Stomach smooth muscle (tissue), 2 donors: ENCODE data around the gene PROZ.
"Not testable (repeated sequence)": the region's sequence is repeated elsewhere in the genome, so short reads cannot be mapped to it uniquely, and the experiment has no call there.

Experiments used
- H3K27ac ChIP-seq: one replicate; pipeline ENCODE4 v1.7.0; 2013; ENCODE audit warnings: mild to moderate bottlenecking, low read length, inconsistent platforms
- H3K27me3 ChIP-seq, 2 donors: one replicate each; pipeline ENCODE4 v1.7.0; 2013; ENCODE audit warnings: low read length in 2 of 2; ENCODE audit not compliant: insufficient read depth in 2 of 2, control insufficient read depth in 1 of 2
- H3K36me3 ChIP-seq, 2 donors: one replicate each; pipeline ENCODE4 v1.7.0; 2013; ENCODE audit warnings: low read length in 2 of 2; ENCODE audit not compliant: control insufficient read depth in 2 of 2, insufficient read depth in 2 of 2
- H3K4me1 ChIP-seq: one replicate; pipeline ENCODE4 v1.7.0; 2013; ENCODE audit warnings: low read length; ENCODE audit not compliant: control insufficient read depth, insufficient read depth
- H3K4me3 ChIP-seq, 2 donors: one replicate each; pipeline ENCODE4 v1.7.0; 2013; ENCODE audit warnings: low read length in 2 of 2
- H3K9ac ChIP-seq, 2 donors: one replicate each; pipeline ENCODE4 v1.7.0; 2013; ENCODE audit warnings: low read length in 2 of 2, mild to moderate bottlenecking in 1 of 2
- H3K9me3 ChIP-seq, 2 donors: one replicate each; pipeline ENCODE4 v1.7.0; 2013; ENCODE audit warnings: low read length in 2 of 2; ENCODE audit not compliant: control insufficient read depth in 2 of 2
- donor health status: healthy.
- donor health status: Pancreatic carcinoma.

The PROZ gene, protein sequence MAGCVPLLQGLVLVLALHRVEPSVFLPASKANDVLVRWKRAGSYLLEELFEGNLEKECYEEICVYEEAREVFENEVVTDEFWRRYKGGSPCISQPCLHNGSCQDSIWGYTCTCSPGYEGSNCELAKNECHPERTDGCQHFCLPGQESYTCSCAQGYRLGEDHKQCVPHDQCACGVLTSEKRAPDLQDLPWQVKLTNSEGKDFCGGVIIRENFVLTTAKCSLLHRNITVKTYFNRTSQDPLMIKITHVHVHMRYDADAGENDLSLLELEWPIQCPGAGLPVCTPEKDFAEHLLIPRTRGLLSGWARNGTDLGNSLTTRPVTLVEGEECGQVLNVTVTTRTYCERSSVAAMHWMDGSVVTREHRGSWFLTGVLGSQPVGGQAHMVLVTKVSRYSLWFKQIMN

DNA sequence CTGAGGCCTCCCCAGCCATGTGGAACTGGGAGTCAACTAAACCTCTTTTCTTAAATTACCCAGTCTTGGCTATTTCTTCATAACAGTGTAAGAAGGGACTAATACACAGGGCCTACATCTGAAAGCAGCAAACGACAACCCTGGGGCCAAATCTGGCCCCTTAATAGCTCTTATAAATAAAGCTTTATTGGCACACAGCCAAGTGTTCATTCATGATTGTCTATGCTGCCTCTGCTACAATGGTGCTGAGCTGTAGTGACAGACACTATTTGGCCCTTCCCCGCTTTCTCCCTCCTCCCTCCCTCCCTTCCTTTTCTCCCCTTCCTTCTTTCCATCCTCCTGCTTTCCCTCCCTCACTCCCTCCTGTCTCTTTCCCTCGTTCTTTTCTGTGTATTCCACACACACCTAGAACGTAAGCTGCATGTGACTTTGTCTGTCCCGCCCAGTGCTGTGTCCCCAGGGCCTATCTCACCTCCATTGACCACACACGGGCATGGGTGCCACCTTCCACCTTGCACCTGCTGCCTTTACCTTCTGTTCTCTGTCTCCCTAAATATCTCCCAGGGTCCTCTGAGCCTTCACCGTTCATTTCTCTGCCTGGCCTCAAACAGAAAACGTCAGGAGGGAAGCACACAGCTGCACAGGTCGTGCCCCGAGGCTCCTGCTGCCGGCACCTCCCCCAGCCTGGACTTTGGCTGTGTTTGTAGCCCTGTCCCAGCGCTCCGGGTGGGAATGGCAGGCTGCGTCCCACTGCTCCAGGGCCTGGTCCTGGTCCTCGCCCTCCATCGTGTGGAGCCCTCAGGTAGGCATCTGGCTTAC lies at the start of gene PROZ:
Gene PROZ, plus strand, starts transcription at position 720 of the 819 bp plus-strand sequence. Its CDS starts 13 bp downstream, at position 733.
- no peak within 1 kb of the TSS for H3K9ac ChIP-seq
- H3K27me3 ChIP-seq: peaks cover 9 to 13% of the 10 kb centered on the region in 2 donors
- H3K4me3 ChIP-seq: no peak within 1 kb of the TSS
- H3K27ac ChIP-seq: no peak within 1 kb of the TSS
- no peaks in the 10 kb centered on the region for H3K9me3 ChIP-seq
- H3K4me1 ChIP-seq: peaks cover 12% of the 10 kb centered on the region
- no peaks in the 10 kb centered on the region for H3K36me3 ChIP-seq

DNA sequence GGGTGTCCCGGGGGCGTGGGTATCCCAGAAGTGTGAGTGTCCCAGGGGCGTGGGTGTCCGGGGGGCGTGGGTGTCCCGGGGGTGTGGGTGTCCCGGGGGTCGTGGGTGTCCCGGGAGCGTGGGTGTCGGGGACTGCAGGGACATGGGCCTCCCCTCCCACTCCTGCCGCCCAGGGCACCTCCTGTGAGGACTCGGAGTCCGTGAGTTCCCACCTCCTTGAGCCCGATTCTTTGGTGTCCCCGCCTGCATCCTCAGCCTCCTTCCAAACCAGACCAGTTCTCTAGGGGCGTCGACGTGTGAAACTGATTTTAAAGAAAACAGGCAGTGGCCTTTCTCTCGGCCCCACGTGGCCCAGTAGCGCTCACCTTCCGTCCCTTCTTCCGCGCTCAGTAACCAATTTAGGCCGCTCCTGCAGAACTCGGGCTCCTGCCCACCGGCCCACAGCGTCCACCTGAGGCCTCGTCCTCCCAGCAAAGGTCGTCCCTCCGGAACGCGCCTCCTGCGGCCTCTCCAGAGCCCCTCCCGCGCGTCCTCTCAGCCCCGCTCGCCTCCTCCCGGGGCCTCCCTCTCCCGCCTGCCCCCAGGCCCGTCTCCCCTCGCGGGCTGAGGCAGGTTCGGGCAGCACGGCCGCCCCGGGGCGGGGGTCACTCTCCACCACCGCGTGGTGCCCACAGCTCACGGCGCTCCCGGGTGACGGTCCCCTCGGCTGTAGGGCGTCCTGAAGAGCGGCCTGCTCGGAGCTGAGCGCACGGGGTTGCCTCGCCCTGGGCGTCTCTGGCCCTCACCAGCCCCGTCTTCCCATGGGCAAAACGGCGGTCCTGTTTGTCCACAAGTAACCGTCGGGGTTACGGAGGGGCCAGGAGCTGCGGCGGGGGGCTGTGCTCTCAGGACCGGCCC lies 49.0 kb upstream of the PROZ start:
- Histone ChIP-seq H3K27ac (no peak overlapping the region), H3K4me3 (no peak overlapping the region), H3K36me3 (no peaks in the 10 kb centered on the region), H3K27me3 (peaks cover 20 to 28% of the 10 kb centered on the region in 2 donors), H3K9ac (no peak overlapping the region), H3K4me1 (peaks cover 11% of the 10 kb centered on the region), H3K9me3 (no peaks in the 10 kb centered on the region)

DNA sequence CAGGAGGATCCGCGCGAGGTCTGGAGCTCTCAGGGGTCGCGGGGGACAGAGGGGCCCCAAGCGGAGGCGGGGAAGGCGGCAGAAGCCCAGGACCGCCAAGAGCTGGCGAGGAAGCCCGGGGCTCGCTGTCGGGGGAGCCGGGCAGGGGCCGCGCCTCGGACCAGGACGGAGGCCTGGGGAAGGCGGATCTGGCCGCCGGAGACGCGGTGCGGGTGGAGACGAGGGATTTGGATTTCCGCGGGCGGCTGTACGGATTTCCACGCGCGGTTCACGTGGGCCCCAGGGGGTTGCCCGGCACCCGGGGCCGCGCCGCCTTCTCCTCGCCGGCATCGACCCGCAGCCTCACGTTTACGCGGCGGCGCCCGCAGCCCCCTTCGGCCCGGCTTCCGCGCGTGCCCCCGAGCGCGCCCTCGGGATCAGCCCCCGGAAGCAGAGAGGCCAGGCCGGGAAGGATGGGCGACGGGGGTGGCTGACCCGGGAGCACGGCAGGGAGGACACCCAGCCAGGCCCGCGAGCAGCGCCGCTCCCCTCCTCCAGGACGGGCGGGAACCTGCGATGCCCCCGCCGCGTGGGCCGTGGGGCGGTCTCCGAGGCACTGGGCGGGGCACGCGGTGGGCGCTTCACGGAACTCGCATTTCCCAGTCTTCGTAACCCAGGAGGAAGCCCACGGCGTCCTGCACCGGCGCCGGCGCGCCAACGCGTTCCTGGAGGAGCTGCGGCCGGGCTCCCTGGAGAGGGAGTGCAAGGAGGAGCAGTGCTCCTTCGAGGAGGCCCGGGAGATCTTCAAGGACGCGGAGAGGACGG lies 48.2 kb upstream of the PROZ start:
- Histone ChIP-seq H3K36me3 (no peaks in the 10 kb centered on the region), H3K27ac (no peak overlapping the region), H3K4me3 (peak overlapping the region in 1 of 2 donors; percentile 65), H3K9me3 (no peaks in the 10 kb centered on the region), H3K27me3 (peaks cover 20 to 27% of the 10 kb centered on the region in 2 donors), H3K9ac (no peak overlapping the region), H3K4me1 (peaks cover 11% of the 10 kb centered on the region)

DNA sequence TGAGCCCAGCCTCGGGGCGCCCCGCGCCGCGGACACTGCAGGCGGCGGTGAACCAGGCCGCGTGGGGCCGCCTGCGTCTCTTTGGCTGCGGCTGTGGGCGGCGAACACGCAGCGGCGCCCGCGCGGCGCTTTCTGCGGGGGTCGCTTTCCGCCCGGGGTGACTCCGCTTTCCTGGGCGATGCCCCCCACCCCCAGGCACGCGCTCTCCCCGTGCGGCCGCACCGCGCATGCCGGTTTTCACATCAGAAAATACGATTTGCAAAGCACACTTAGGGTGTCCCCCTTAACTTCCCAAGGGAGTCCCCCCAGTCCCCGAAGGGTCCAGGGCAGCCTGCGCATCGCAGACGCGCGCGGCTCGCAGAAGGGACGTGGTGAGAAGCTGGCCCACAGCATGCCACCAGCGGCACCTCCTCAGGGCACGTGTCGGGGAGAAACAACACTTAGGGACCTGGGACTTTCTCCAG lies 47.6 kb upstream of the PROZ start:
- Histone ChIP-seq H3K4me3 (peak overlapping the region in 1 of 2 donors; percentile 65), H3K27ac (no peak overlapping the region), H3K9ac (no peak overlapping the region)

DNA sequence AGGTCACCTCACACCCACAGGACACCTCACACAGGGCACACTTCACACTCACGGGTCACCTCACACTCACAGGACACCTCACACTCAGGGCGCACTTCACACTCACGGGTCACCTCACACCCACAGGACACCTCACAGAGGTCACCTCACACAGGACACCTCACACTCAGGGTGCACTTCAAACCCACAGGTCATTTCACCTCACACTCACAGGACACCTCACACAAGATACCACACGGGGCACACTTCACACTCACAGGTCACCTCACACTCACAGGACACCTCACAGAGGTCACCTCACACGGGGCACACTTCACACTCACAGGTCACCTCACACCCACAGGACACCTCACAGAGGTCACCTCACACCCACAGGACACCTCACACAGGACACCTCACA lies 46.6 kb upstream of the PROZ start:
- H3K9ac ChIP-seq, H3K9me3 ChIP-seq, H3K4me3 ChIP-seq, H3K36me3 ChIP-seq, H3K27ac ChIP-seq: not testable (repeated sequence)
- Histone ChIP-seq H3K4me1 (peaks cover 11% of the 10 kb centered on the region), H3K27me3 (peaks cover 18 to 24% of the 10 kb centered on the region in 2 donors)

More for the DNA sequence above, 47.6 kb upstream of the PROZ start:
- H3K9me3 ChIP-seq: no peaks in the 10 kb centered on the region
- no peaks in the 10 kb centered on the region for H3K36me3 ChIP-seq
- H3K4me1 ChIP-seq: peaks cover 11% of the 10 kb centered on the region
- peaks cover 18 to 24% of the 10 kb centered on the region in 2 donors for H3K27me3 ChIP-seq

DNA sequence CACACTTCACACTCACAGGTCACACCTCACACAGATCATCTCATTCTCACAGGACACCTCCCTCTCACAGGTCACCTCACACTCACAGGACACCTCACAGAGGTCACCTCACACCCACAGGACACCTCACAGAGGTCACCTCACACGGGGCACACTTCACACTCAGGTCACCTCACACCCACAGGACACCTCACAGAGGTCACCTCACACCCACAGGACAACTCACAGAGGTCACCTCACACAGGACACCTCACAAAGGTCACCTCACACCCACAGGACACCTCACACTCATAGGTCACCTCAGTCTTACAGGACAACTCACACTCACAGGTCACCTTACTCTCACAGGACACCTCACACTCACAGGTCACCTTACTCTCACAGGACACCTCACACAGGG lies 46.0 kb upstream of the PROZ start:
- H3K4me3 ChIP-seq, H3K9ac ChIP-seq, H3K9me3 ChIP-seq, H3K36me3 ChIP-seq, H3K27ac ChIP-seq: not testable (repeated sequence)
- peaks cover 11% of the 10 kb centered on the region for H3K4me1 ChIP-seq
- H3K27me3 ChIP-seq: peaks cover 20 to 24% of the 10 kb centered on the region in 2 donors

DNA sequence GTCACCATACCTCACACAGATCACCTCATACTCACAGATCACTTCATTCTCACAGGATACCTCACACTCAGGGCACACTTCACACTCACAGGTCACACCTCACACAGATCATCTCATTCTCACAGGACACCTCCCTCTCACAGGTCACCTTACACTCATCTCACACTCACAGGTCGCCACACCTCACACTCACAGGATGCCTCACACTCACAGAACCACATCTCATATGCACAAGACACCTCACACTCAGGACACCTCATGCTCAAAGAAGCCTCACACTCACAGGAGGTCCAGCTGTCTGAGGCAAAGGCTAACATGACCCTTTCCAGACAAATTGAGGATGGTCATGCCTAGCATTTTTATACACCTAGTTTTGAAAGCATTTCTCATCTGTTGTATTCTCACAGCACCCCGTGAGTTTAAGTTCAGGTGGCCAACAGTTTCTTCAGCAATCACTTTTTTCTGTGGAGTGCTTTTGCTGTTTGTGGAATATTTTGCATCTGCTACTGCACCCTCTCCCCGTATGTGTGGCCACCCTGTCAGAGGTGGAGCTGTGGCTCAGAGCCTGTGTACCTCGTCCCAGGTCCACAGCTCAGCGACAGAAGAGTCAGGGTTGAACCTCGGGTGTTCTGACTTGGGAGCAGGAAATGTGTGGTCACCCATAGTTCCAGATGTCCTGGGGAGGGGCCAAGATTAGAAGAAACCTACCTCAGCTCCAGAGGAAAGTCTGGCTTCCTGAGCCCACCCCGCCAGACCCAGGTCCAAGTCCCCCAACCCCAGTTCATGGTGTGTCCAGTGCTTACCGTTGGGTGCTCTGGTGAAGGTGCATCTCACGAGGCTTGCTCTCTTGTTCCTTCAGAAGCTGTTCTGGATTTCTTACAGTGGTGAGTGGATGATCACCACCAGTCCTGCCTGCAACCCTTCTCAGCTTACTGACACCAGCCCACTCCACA lies 45.3 kb upstream of the PROZ start:
- no peaks in the 10 kb centered on the region for H3K36me3 ChIP-seq
- H3K27ac ChIP-seq: no peak overlapping the region
- H3K4me1 ChIP-seq: peaks cover 11% of the 10 kb centered on the region
- no peak overlapping the region for H3K9ac ChIP-seq
- peaks cover 21 to 24% of the 10 kb centered on the region in 2 donors for H3K27me3 ChIP-seq
- no peaks in the 10 kb centered on the region for H3K9me3 ChIP-seq
- no peak overlapping the region for H3K4me3 ChIP-seq

- H3K9me3 ChIP-seq: no peaks in the 10 kb centered on the region
- H3K27me3 ChIP-seq: peaks cover 21 to 24% of the 10 kb centered on the region in 2 donors
- H3K4me1 ChIP-seq: peaks cover 11% of the 10 kb centered on the region
Measured at GRCh38 chr13:113113846-113114271, 44.6 kb upstream of the PROZ start.

More at GRCh38 chr13:113113846-113114271, 44.6 kb upstream of the PROZ start:
- Histone ChIP-seq H3K36me3 (no peaks in the 10 kb centered on the region), H3K9ac (no peak overlapping the region), H3K4me3 (no peak overlapping the region), H3K27ac (no peak overlapping the region)
